ENCODE data around the gene CCDC187.

DNA sequence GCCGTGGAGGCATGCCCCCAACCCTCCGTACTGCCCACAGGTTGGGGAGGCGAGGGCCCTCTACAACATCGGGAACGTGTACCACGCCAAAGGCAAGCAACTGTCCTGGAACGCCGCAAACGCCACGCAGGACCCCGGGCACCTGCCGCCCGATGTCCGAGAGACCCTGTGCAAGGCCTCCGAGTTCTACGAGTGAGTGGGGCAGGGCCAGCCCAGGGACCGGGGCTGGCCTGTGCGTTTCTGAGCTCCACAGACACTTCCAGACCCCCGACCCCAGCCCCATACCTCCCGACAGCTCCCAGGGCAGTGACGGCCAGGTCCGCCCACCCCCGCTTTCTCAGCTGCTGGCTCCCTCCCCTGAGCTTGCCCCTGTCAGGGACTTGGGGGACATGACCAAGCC is 33.0 kb upstream of the CCDC187 start:
- TF ChIP-seq, protein P1, sequence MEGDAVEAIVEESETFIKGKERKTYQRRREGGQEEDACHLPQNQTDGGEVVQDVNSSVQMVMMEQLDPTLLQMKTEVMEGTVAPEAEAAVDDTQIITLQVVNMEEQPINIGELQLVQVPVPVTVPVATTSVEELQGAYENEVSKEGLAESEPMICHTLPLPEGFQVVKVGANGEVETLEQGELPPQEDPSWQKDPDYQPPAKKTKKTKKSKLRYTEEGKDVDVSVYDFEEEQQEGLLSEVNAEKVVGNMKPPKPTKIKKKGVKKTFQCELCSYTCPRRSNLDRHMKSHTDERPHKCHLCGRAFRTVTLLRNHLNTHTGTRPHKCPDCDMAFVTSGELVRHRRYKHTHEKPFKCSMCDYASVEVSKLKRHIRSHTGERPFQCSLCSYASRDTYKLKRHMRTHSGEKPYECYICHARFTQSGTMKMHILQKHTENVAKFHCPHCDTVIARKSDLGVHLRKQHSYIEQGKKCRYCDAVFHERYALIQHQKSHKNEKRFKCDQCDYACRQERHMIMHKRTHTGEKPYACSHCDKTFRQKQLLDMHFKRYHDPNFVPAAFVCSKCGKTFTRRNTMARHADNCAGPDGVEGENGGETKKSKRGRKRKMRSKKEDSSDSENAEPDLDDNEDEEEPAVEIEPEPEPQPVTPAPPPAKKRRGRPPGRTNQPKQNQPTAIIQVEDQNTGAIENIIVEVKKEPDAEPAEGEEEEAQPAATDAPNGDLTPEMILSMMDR (IDR thresholded peaks at IDR 0.05): no peak
- no peak for TF ChIP-seq POLR2A (IDR thresholded peaks at IDR 0.05)

Measured in uterus (tissue), 2 donors.